K562 (cell line): Measurements from ENCODE around the gene PRPF39. TPM values are rescaled to one million over a fixed set of nuclear protein-coding genes. Genes with fewer than 3 reads are reported as not detected.

Experiments used
- ATAC-seq: fragments of 200-7000 bp; cut with Tn5 transposase; 3 replicates; pipeline ENCODE4 v1.9.1; 2020; ENCODE audit warnings: moderate library complexity
- Bru-seq: library from RNA; stranded (reverse); fragments of 400-500 nt; gene quantifications from one replicate; lab custom pipeline; 2021; lab: Mats Ljungman, UMichigan
- BruChase-seq, 2 experiments: library from RNA; stranded (reverse); fragments of 400-500 nt; gene quantifications; one replicate each; lab custom pipeline; 2021; lab: Mats Ljungman, UMichigan
- BruUV-seq: library from RNA; stranded (reverse); fragments of 400-500 nt; replicated peaks from 2 replicates; lab custom pipeline; 2021; lab: Mats Ljungman, UMichigan
- CTCF ChIA-PET: fragments of 300-600 bp; formaldehyde crosslinking; extraction: SDS; loops from one replicate; lab custom pipeline; 2021; ENCODE audit warnings: low intra/inter-chr PET ratio; lab: Yijun Ruan, JAX
- POLR2A ChIA-PET: fragments of 300-600, 350-650 bp; sonication (Branson Sonifier 250); formaldehyde crosslinking; extraction: SDS; loops from one replicate; lab custom pipeline; 2021; ENCODE audit warnings: antibody characterized with exemption, inconsistent platforms; lab: Yijun Ruan, JAX
- DNase-seq, 4 experiments: peaks; one replicate each; pipeline versions ENCODE4 v3.0.0 to v3.0.0-alpha.2; 2011 to 2018; ENCODE audit warnings: low spot score in 3 of 4, mixed read lengths in 3 of 4; ENCODE audit errors: extremely low read depth in 1 of 4
- FAIRE-seq: peaks from 2 replicates; lab custom pipeline; 2011; peaks lifted over from hg19 to GRCh38; lab: Jason Lieb, UNC
- H2AFZ ChIP-seq: 2 replicates; pipeline ENCODE4 v1.6.0; 2011; ENCODE audit warnings: low read depth, low read length, control low read depth, inconsistent platforms
- H3K27ac ChIP-seq: fragments of 200-600 bp; 3 replicates; pipeline ENCODE4 v1.8.0; 2011; ENCODE audit warnings: low read depth, mild to moderate bottlenecking, control low read depth, inconsistent platforms, low read length, moderate library complexity, mixed read lengths; ENCODE audit errors: extremely low read depth
- H3K27me3 ChIP-seq, 2 experiments: fragments of 300-600 bp in 1 of 2; 2 replicates in 1 of 2; 3 replicates in 1 of 2; pipeline versions ENCODE4 v1.6.0 to v1.8.0; 2011; ENCODE audit warnings: inconsistent platforms in 2 of 2, low read length in 2 of 2, mild to moderate bottlenecking in 1 of 2, mixed read lengths in 1 of 2, moderate library complexity in 1 of 2; ENCODE audit not compliant: control insufficient read depth in 2 of 2, insufficient read depth in 2 of 2
- H3K36me3 ChIP-seq: fragments of 300-600 bp; 3 replicates; pipeline ENCODE4 v1.8.0; 2011; ENCODE audit warnings: mild to moderate bottlenecking, low read length, inconsistent platforms; ENCODE audit not compliant: control insufficient read depth, insufficient read depth
- H3K4me1 ChIP-seq, 2 experiments: fragments of 200-600 bp in 1 of 2; replicated peaks in 1 of 2; 2 replicates in 1 of 2; 3 replicates in 1 of 2; pipeline versions ENCODE4 v1.5.1 to v1.8.0; 2011; ENCODE audit warnings: inconsistent platforms in 2 of 2, low read length in 2 of 2, mild to moderate bottlenecking in 1 of 2, mixed read lengths in 1 of 2, moderate library complexity in 1 of 2; ENCODE audit not compliant: control insufficient read depth in 2 of 2, insufficient read depth in 2 of 2
- H3K4me2 ChIP-seq: 2 replicates; pipeline ENCODE4 v1.6.1; 2011; ENCODE audit warnings: low read length, control low read depth, inconsistent platforms, mixed read lengths; ENCODE audit not compliant: insufficient read depth
- H3K4me3 ChIP-seq: fragments of 200-600 bp; sonication (generic), shearing (Covaris generic); 2 replicates; pipeline ENCODE4 v1.5.1; 2016; ENCODE audit warnings: control low read depth, inconsistent platforms
- H3K79me2 ChIP-seq: fragments of 200-600 bp; 3 replicates; pipeline ENCODE4 v1.8.0; 2011; ENCODE audit warnings: low read length, inconsistent platforms; ENCODE audit not compliant: control insufficient read depth, insufficient read depth
- H3K9ac ChIP-seq, 2 experiments: 2 replicates each; pipeline versions ENCODE4 v1.6.0 to v1.6.1; 2011; ENCODE audit warnings: low read depth in 2 of 2, low read length in 2 of 2, control low read depth in 1 of 2, inconsistent platforms in 1 of 2, mild to moderate bottlenecking in 1 of 2, mixed read lengths in 1 of 2; ENCODE audit not compliant: insufficient read depth in 1 of 2
- H3K9me1 ChIP-seq: one replicate; pipeline ENCODE4 v1.6.0; 2011; ENCODE audit warnings: inconsistent platforms, mild to moderate bottlenecking, low read length, moderate library complexity; ENCODE audit not compliant: control insufficient read depth, insufficient read depth
- H3K9me3 ChIP-seq: replicated peaks from 2 replicates; pipeline ENCODE4 v1.5.1; 2011; ENCODE audit warnings: low read depth, low read length, inconsistent platforms; ENCODE audit not compliant: control insufficient read depth, insufficient read depth
- H4K20me1 ChIP-seq: replicated peaks from 2 replicates; pipeline ENCODE4 v1.6.1; 2011; ENCODE audit warnings: low read length, inconsistent platforms, mixed read lengths; ENCODE audit not compliant: control insufficient read depth, insufficient read depth
- BHLHE40 ChIP-seq: IDR thresholded peaks from 2 replicates; pipeline ENCODE4 v1.6.1; 2011; ENCODE audit warnings: low read length, improper control_type of control experiment
- HBP1 ChIP-seq: fragments of 450-650 bp; formaldehyde crosslinking; IDR thresholded peaks from 2 replicates; pipeline ENCODE4 v1.4.0; 2022; ENCODE audit warnings: missing genetic modification characterization
- HCFC1 ChIP-seq: IDR thresholded peaks from 2 replicates; pipeline ENCODE4 v1.6.1; 2012; ENCODE audit warnings: low read depth, low read length, improper control_type of control experiment
- MTA2 ChIP-seq: fragments of 450-650 bp; IDR thresholded peaks from 2 replicates; pipeline ENCODE4 v1.6.1; 2016; ENCODE audit warnings: low read depth
- TAF7 ChIP-seq: fragments of 450-650 bp; IDR thresholded peaks from 2 replicates; pipeline ENCODE4 v1.6.1; 2016; ENCODE audit warnings: missing genetic modification characterization, missing compliant biosample characterization
- TCF3 ChIP-seq: sonication (generic); formaldehyde crosslinking; IDR thresholded peaks from 2 replicates; pipeline ENCODE4 v1.4.0; 2020; ENCODE audit warnings: mild to moderate bottlenecking, missing genetic modification reagents
- VEZF1 ChIP-seq: fragments of 200-800 bp; sonication (Bioruptor generic); IDR thresholded peaks from 2 replicates; pipeline ENCODE4 v1.6.1; 2017; ENCODE audit warnings: missing genetic modification characterization, missing compliant biosample characterization
- ZNF592 ChIP-seq: fragments of 450-650 bp; IDR thresholded peaks from 2 replicates; pipeline ENCODE4 v1.6.1; 2017; ENCODE audit warnings: antibody characterized with exemption, mild to moderate bottlenecking
- WGBS: fragments of 100-300 bp; shearing (Covaris generic); methylation state at CpG from one replicate; pipeline ENCODE4 v1.1.6; 2016; ENCODE audit warnings: low coverage, mixed read lengths; ENCODE audit not compliant: insufficient coverage; ENCODE audit errors: missing lambda C conversion rate; 5-methylcytosine and 5-hydroxymethylcytosine counted together
- in situ Hi-C: fragments of 300-500 bp; cut with MboI; formaldehyde crosslinking; loops from 4 replicates; pipeline ENCODE4 v1.15.0; 2018; ENCODE audit warnings: inconsistent platforms, mixed read lengths
- intact Hi-C: fragments of 100-400 bp; cut with micrococcal nuclease; formaldehyde crosslinking; loops from 2 replicates; pipeline ENCODE4 v1.14.2; 2022
- long read RNA-seq, 3 experiments: library from polyadenylated mRNA in 2 of 3; library from RNA in 1 of 3; unstranded in 2 of 3; stranded (forward) in 1 of 3; transcript quantifications; one replicate each; pipeline ENCODE4 v2.0.0, GENCODE V29; 2019 to 2022
- polyA minus RNA-seq, 3 experiments: library from RNA; depleted of rRNA, polyadenylated mRNA; stranded (reverse); fragments of >200 nt; gene quantifications; 2 replicates each; pipeline ENCODE4 v1.2.3, GENCODE V29; 2011
- polyA plus RNA-seq, 8 experiments: library from polyadenylated mRNA; depleted of rRNA in 4 of 8; stranded (reverse) in 5 of 8; unstranded in 3 of 8; fragments of >200 nt; fragmentation: Nextera tagmentation in 2 of 8; fragmentation: Illumina TruSeq in 1 of 8; extraction: Ambion mirVana in 2 of 8; extraction: Trizol in 1 of 8; gene quantifications; 2 replicates each; pipeline versions ENCODE4 v1.2.1 to v1.2.3, GENCODE V29; 2011 to 2014; ENCODE audit warnings: inconsistent platforms in 1 of 8, missing spikeins in 1 of 8
- total RNA-seq, 7 experiments: library from RNA; depleted of rRNA in 6 of 7; stranded (reverse); fragments of >200 nt in 6 of 7; fragmentation: Illumina TruSeq in 2 of 7; extraction: Trizol in 2 of 7; gene quantifications; 2 replicates each; pipeline versions ENCODE4 v1.2.1 to v1.2.3, GENCODE V29; 2011 to 2021; ENCODE audit warnings: low replicate concordance in 1 of 7

Gene PRPF39
- 104 and 187 TPM in 2 replicates for total RNA-seq (2011; cell fraction: chromatin; rRNA removed; ENCODE audit: low replicate concordance)
- total RNA-seq (2011; cell fraction: nucleolus; rRNA removed): 56.2 and 57.9 TPM in 2 replicates
- 61.8 and 67.6 TPM in 2 replicates for total RNA-seq (2011; cell fraction: nucleoplasm; rRNA removed)
- total RNA-seq (2014; rRNA removed): 16.8 and 20.7 TPM in 2 replicates
- total RNA-seq (2014; rRNA removed; fragmentation: Illumina TruSeq; extraction: Trizol): 30.3 and 31.5 TPM in 2 replicates
- total RNA-seq (2015; rRNA removed; fragmentation: Illumina TruSeq; extraction: Trizol): 31.7 and 34.4 TPM in 2 replicates
- 28.9 and 34.1 TPM in 2 replicates for total RNA-seq (2021)
- polyA plus RNA-seq (2011; rRNA removed): 50.4 and 57.6 TPM in 2 replicates
- polyA plus RNA-seq (2011; cell fraction: cytosol; rRNA removed): 7.3 and 14.9 TPM in 2 replicates
- polyA plus RNA-seq (2011; cell fraction: nucleus; rRNA removed): 210 and 319 TPM in 2 replicates
- 14.4 and 14.5 TPM in 2 replicates for polyA plus RNA-seq (2012)
- polyA plus RNA-seq (2014; fragmentation: Illumina TruSeq; extraction: Trizol): 20.9 and 24.8 TPM in 2 replicates
- polyA plus RNA-seq (2014; fragmentation: Nextera tagmentation; extraction: Ambion mirVana): 10 to 100 TPM; 13.3 to 21.2 TPM
- 23.7 and 27.9 TPM in 2 replicates for polyA plus RNA-seq (2014; rRNA removed)
- 62.8 and 68.7 TPM in 2 replicates for polyA minus RNA-seq (2011; rRNA and poly(A)+ RNA removed)
- polyA minus RNA-seq (2011; cell fraction: cytosol; rRNA and poly(A)+ RNA removed): 8.3 and 10.3 TPM in 2 replicates
- 98.7 and 145 TPM in 2 replicates for polyA minus RNA-seq (2011; cell fraction: nucleus; rRNA and poly(A)+ RNA removed)
- Bru-seq, nascent RNA: percentile 85 among the genes with signal in this experiment
- BruChase-seq, experiment 1, labeled RNA remaining after a 2-hour chase: percentile 90 among the genes with signal in this experiment
- BruChase-seq, experiment 2, labeled RNA remaining after a 6-hour chase: percentile 91 among the genes with signal in this experiment
- long read RNA-seq, experiment 1, transcript PRPF39-201 (14 exons, 2,868 nt): major isoform, 47 of 87 reads
- long read RNA-seq, experiment 1, partial matches to known transcripts: 8 of 87 reads
- long read RNA-seq, experiment 1, other reads (novel, unspliced or antisense): 30 of 87 reads
- long read RNA-seq, experiment 2, partial matches to known transcripts: 0 of 7 reads
- long read RNA-seq, experiment 2, other reads (novel, unspliced or antisense): 6 of 7 reads
- long read RNA-seq, experiment 3, transcript PRPF39-201 (14 exons, 2,868 nt): major isoform, 6 of 20 reads
- long read RNA-seq, experiment 3, partial matches to known transcripts: 9 of 20 reads
- long read RNA-seq, experiment 3, other reads (novel, unspliced or antisense): 5 of 20 reads

GRCh38 chr14:45083976-45084722 is at the start of gene PRPF39:
Gene PRPF39 (plus strand): TSS chr14:45084116. CDS start chr14:45095240, 11,124 bp downstream.
- peak; percentile 72 for FAIRE-seq
- no peaks in the 10 kb centered on the region for H3K9me1 ChIP-seq
- no peaks in the 10 kb centered on the region for H3K27me3 ChIP-seq
- peak; percentile 90 for ATAC-seq
- H3K79me2 ChIP-seq: peaks cover 52% of the 10 kb centered on the region
- ChIA-PET CTCF (no interaction called here), POLR2A (interaction anchor here (0.6 to 1.4 kb wide), 5 partner anchors 13 to 479 kb away, joined by 3 to 6 read pairs (median 3); partner anchors contain the start of gene FKBP3)
- H3K4me3 ChIP-seq: peak within 1 kb of the TSS; percentile 77
- no peaks in the 10 kb centered on the region; a peak in 2 of 5 replicates for H3K4me1 ChIP-seq
- no peaks in the 10 kb centered on the region for H3K9me3 ChIP-seq
- intact Hi-C loops (loop anchor here (2.0 kb wide), 1 partner anchor 121 kb away; the partner anchor contains the start of gene TOGARAM1), in situ Hi-C loops (no loop called here)
- 0 out of 3 replicates have a peak, but pooled peaks cover 3% of the 10 kb centered on the region for H3K36me3 ChIP-seq
- H3K27ac ChIP-seq: peak within 1 kb of the TSS; percentile 83
- BruUV-seq: TSS peak; percentile 63
- peaks cover 6% of the 10 kb centered on the region for H4K20me1 ChIP-seq
- peak; percentile 93 to 94 (median 94) for DNase-seq
- peak within 1 kb of the TSS; percentile 99 for H2AFZ ChIP-seq
- under 1% methylated on average over 21 of the region's 49 CpGs for WGBS
- peak within 1 kb of the TSS; percentile 84 for H3K4me2 ChIP-seq
- H3K9ac ChIP-seq: peak within 1 kb of the TSS; percentile 84 to 98
- TF ChIP-seq TCF3 (CRISPR knock-in tag) (no peak), ZNF592 (0 out of 2 replicates have a peak, but pooled peaks have one; percentile 33), VEZF1 (CRISPR knock-in tag) (peak; percentile 89), BHLHE40 (peak; percentile 78), TAF7 (tag) (peak; percentile 50; the same call in 1 of the 2 replicates), HBP1 (CRISPR knock-in tag) (no peak), MTA2 (no peak), HCFC1 (peak; percentile 28; the same call in 1 of the 2 replicates)
